Activated CD8-positive, alpha-beta memory T cell treated with anti-CD3 and anti-CD28 coated beads, Interleukin-2, amount 50 U/mL, for 4 hours (primary cell): ENCODE data around the gene TEX13B.

Experiments used
- DNase-seq: peaks from one replicate; pipeline ENCODE4 v3.0.0-alpha.2; 2020

Gene TEX13B

DNA sequence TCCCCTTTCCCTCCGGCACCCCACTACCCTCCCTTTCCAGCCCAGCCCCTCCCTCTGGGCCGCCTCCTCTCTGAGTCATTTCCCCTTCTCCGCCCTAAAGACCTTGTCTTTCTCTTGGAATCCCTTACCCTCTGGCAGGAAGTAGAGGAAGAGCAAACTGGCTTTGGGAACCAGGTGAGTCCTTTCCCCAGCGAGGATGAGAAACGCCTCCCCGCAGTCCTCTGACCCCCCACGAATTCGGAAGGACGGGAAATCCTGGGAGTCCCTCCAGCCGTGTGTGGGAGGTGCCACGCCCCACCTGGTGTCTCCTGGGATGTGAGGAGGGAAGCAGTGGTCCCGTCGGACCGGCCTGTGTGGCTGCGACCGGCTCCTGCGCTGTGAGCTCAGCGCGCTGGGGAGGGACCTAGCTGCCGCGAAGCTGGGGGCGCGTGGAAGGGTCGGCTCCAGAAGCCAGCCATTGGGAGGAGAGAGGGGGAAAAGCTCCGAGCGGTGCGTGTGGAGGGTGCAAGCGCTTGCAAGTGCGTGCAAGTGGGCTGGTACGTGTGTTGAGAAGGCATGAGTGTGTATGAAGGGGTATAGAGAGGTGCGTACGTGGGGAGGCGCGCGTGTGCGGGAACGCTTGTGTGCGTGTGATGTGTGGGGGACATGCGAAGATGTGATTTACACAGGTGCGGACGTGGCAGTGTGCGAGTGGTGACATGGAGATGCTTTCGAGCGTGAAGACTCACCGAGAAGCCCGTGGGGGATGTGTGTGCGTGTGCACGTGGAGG, 46.3 kb downstream of the TEX13B start:
- DNase-seq = no peak

DNA sequence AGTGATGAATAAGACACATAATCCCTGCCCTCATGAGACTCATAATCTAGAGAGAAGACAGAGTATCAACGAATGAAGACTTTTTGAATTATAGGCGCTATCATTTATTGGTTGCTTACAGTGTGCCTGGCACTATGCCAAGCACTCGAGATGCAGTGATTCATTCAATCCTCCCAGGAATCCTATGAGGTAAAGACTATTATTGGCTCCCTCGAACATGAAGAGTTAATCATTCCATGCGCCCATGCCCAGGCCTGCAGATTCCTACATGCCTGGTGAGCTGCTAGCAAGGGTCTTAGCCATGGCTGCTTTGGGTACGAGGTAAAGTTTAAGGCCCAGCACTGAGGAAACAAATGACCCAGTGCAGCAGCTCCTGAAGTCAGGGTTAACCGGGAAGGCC, 47.0 kb downstream of the TEX13B start:
- DNase-seq = no peak

DNA sequence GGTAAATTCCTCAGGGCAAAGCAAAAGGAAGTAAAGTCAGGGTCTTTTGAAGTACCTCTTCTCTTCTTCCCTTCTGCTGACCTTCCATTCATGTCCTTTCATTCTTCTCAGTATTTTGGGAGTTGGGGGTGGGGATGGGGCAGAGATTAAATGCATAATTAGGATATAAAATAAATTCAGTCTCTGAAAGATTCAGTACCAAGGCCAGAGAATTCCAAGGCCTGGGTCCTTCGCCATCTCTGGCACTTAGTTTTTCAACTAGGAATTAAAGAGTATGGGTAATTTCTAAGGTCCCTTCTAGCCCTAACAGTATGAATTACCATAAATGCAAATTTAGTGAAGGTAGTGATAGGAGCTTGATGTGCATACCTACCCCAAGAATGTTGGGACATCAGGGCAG, 47.9 kb downstream of the TEX13B start:
- DNase-seq = no peak
